Measurements from ENCODE around the gene DAB1.

GRCh38 chr1:57235730-57236510 is 187.9 kb downstream of the DAB1 start:
- TF ChIP-seq CTCF (conservative IDR thresholded peaks at IDR 0.05 in 1 of 2, IDR thresholded peaks at IDR 0.05 in 1 of 2; ENCODE audit: extremely low read depth in 1 of 2, insufficient read depth in 1 of 2, low read depth in 1 of 2, low read length in 2 of 2) (no peak), EZH2 (IDR thresholded peaks at IDR 0.05; ENCODE audit: borderline replicate concordance, low read length) (no peak)
